SK-N-SH (cell line): ENCODE measurements around the gene MYOCD. TPM values are rescaled to one million over a fixed set of nuclear protein-coding genes. Genes with fewer than 3 reads are reported as not detected.

Experiments used
- CTCF ChIA-PET: fragments of 300-600, 350-600 bp; formaldehyde crosslinking; extraction: SDS; loops from one replicate; lab custom pipeline; 2021; lab: Yijun Ruan, JAX
- POLR2A ChIA-PET: fragments of 350-600 bp; sonication (Branson Sonifier 250); formaldehyde crosslinking; extraction: SDS; loops from one replicate; lab custom pipeline; 2020; ENCODE audit warnings: antibody characterized with exemption, inconsistent platforms; lab: Yijun Ruan, JAX
- DNase-seq: peaks from one replicate; pipeline ENCODE4 v3.0.0; 2012
- H2AFZ ChIP-seq: fragments of 200-600 bp; sonication (generic); 2 replicates; pipeline ENCODE4 v1.8.1; 2016; ENCODE audit warnings: antibody characterized with exemption, mild to moderate bottlenecking, low read depth
- H3F3A ChIP-seq: fragments of 200-600 bp; sonication (generic); replicated peaks from 2 replicates; pipeline ENCODE3; 2016; ENCODE audit warnings: antibody characterized with exemption, mild to moderate bottlenecking; ENCODE audit not compliant: insufficient read depth
- H3K27ac ChIP-seq, 2 experiments: fragments of 200-500 bp in 1 of 2; fragments of 200-600 bp in 1 of 2; sonication (Bioruptor generic) in 1 of 2; sonication (generic), shearing (Covaris generic) in 1 of 2; 2 replicates each; pipeline versions ENCODE4 v1.5.1 to v1.6.1; 2014 to 2016; ENCODE audit warnings: low read depth in 2 of 2, inconsistent platforms in 1 of 2, low read length in 1 of 2, mild to moderate bottlenecking in 1 of 2, mixed read lengths in 1 of 2
- H3K27me3 ChIP-seq: fragments of 200-600 bp; sonication (generic), shearing (Covaris generic); 2 replicates; pipeline ENCODE4 v1.6.1; 2016; ENCODE audit warnings: mixed run types; ENCODE audit not compliant: insufficient read depth
- H3K36me3 ChIP-seq, 2 experiments: fragments of 200-500 bp in 1 of 2; fragments of 200-600 bp in 1 of 2; sonication (Bioruptor generic) in 1 of 2; sonication (generic) in 1 of 2; replicated peaks in 1 of 2; 2 replicates each; pipeline versions ENCODE3 to v1.5.1; 2014 to 2016; ENCODE audit warnings: low read length in 1 of 2, mild to moderate bottlenecking in 1 of 2; ENCODE audit not compliant: insufficient read depth in 2 of 2, control insufficient read depth in 1 of 2
- H3K4me1 ChIP-seq, 2 experiments: fragments of 200-500 bp in 1 of 2; fragments of 200-600 bp in 1 of 2; sonication (Bioruptor generic) in 1 of 2; sonication (generic), shearing (Covaris generic) in 1 of 2; 2 replicates each; pipeline versions ENCODE4 v1.5.1 to v1.6.1; 2014 to 2016; ENCODE audit warnings: low read depth in 1 of 2, low read length in 1 of 2, mixed run types in 1 of 2; ENCODE audit not compliant: insufficient read depth in 2 of 2, control insufficient read depth in 1 of 2
- H3K4me2 ChIP-seq: fragments of 200-600 bp; sonication (generic), shearing (Covaris generic); 2 replicates; pipeline ENCODE4 v1.6.1; 2017; ENCODE audit warnings: mixed run types
- H3K4me3 ChIP-seq, 2 experiments: fragments of 200-500 bp in 1 of 2; fragments of 200-600 bp in 1 of 2; sonication (Bioruptor generic) in 1 of 2; sonication (generic), shearing (Covaris generic) in 1 of 2; 2 replicates each; pipeline versions ENCODE4 v1.5.1 to v1.8.1; 2014 to 2016; ENCODE audit warnings: low read depth in 2 of 2, inconsistent platforms in 1 of 2, low read length in 1 of 2, mild to moderate bottlenecking in 1 of 2, mixed read lengths in 1 of 2, moderate library complexity in 1 of 2
- H3K79me2 ChIP-seq: fragments of 200-600 bp; sonication (generic); 2 replicates; pipeline ENCODE4 v1.8.1; 2017; ENCODE audit warnings: mild to moderate bottlenecking; ENCODE audit not compliant: insufficient read depth
- H3K9ac ChIP-seq: fragments of 200-600 bp; sonication (generic); 2 replicates; pipeline ENCODE4 v1.6.1; 2017; ENCODE audit warnings: mixed run types
- H3K9me2 ChIP-seq: fragments of 200-600 bp; sonication (generic); 2 replicates; pipeline ENCODE4 v1.6.1; 2017; ENCODE audit warnings: mixed run types
- H3K9me3 ChIP-seq: fragments of 200-600 bp; sonication (generic); 2 replicates; pipeline ENCODE4 v1.6.1; 2017; ENCODE audit warnings: mixed run types, mild to moderate bottlenecking, moderate library complexity
- H4K20me1 ChIP-seq: fragments of 200-600 bp; sonication (generic); 2 replicates; pipeline ENCODE4 v1.6.1; 2017; ENCODE audit warnings: mild to moderate bottlenecking, mixed run types; ENCODE audit not compliant: insufficient read depth
- CHD2 ChIP-seq: fragments of 150-350 bp; IDR thresholded peaks from 2 replicates; pipeline ENCODE4 v1.6.1; 2018; ENCODE audit warnings: low read length; ENCODE audit not compliant: partially characterized antibody
- ELF1 ChIP-seq: IDR thresholded peaks from 2 replicates; pipeline ENCODE4 v1.4.0; 2012
- EP300 ChIP-seq, 2 experiments: IDR thresholded peaks; 2 replicates each; pipeline versions ENCODE4 v1.4.0 to v1.6.1; 2012; ENCODE audit warnings: borderline replicate concordance in 1 of 2, low read depth in 1 of 2, low read length in 1 of 2
- EZH2phosphoT487 ChIP-seq: fragments of 200-600 bp; sonication (generic); IDR thresholded peaks from 2 replicates; pipeline ENCODE4 v1.6.1; 2017; ENCODE audit warnings: low read depth, mixed run types, mild to moderate bottlenecking, antibody characterized with exemption, moderate library complexity, borderline replicate concordance
- FOSL2 ChIP-seq: IDR thresholded peaks from 2 replicates; pipeline ENCODE4 v1.4.0; 2012; ENCODE audit warnings: low read depth, mild to moderate bottlenecking, moderate library complexity, borderline replicate concordance
- FOXM1 ChIP-seq: IDR thresholded peaks from 2 replicates; pipeline ENCODE4 v1.4.0; 2012; ENCODE audit warnings: low read depth, mild to moderate bottlenecking
- GATA2 ChIP-seq: sonication (generic); formaldehyde crosslinking; IDR thresholded peaks from 2 replicates; pipeline ENCODE4 v1.5.0; 2020; ENCODE audit warnings: mild to moderate bottlenecking, missing genetic modification reagents
- JUND ChIP-seq: IDR thresholded peaks from 2 replicates; pipeline ENCODE4 v1.4.0; 2012
- MEF2A ChIP-seq: IDR thresholded peaks from 2 replicates; pipeline ENCODE4 v1.4.0; 2012; ENCODE audit warnings: low read depth, borderline replicate concordance
- MXI1 ChIP-seq: IDR thresholded peaks from 2 replicates; pipeline ENCODE4 v1.6.1; 2012; ENCODE audit warnings: mild to moderate bottlenecking, low read depth, low read length, improper control_type of control experiment
- NRF1 ChIP-seq: IDR thresholded peaks from 2 replicates; pipeline ENCODE4 v1.6.1; 2012; ENCODE audit warnings: low read depth, mild to moderate bottlenecking, low read length
- RFX5 ChIP-seq: IDR thresholded peaks from 2 replicates; pipeline ENCODE4 v1.6.1; 2012; ENCODE audit warnings: mild to moderate bottlenecking, improper control_type of control experiment, low read length
- RXRA ChIP-seq: IDR thresholded peaks from 2 replicates; pipeline ENCODE4 v1.4.0; 2012; ENCODE audit warnings: low read depth, mild to moderate bottlenecking, borderline replicate concordance
- SMC3 ChIP-seq: IDR thresholded peaks from 2 replicates; pipeline ENCODE4 v1.6.1; 2012; ENCODE audit warnings: low read depth, low read length, improper control_type of control experiment
- TAF1 ChIP-seq: IDR thresholded peaks from 2 replicates; pipeline ENCODE4 v1.6.1; 2012; ENCODE audit warnings: low read depth, mild to moderate bottlenecking, low read length, moderate library complexity, borderline replicate concordance
- TCF12 ChIP-seq: IDR thresholded peaks from 2 replicates; pipeline ENCODE4 v1.4.0; 2012
- YY1 ChIP-seq: IDR thresholded peaks from 2 replicates; pipeline ENCODE4 v1.4.0; 2012; ENCODE audit warnings: low read depth, mild to moderate bottlenecking
- WGBS: methylation state at CpG from one replicate; pipeline ENCODE4 v1.1.6; 2017; ENCODE audit warnings: low lambda C conversion rate; 5-methylcytosine and 5-hydroxymethylcytosine counted together
- polyA plus RNA-seq, 3 experiments: library from polyadenylated mRNA; depleted of rRNA; stranded (reverse); fragments of >200 nt; gene quantifications; 2 replicates each; pipeline ENCODE4 v1.2.3, GENCODE V29; 2012
- TF ChIP-seq, protein P1 (sequence below): fragments of 200-600 bp; sonication (generic); IDR thresholded peaks from 2 replicates; pipeline ENCODE4 v1.6.1; 2017; ENCODE audit warnings: antibody characterized with exemption, mild to moderate bottlenecking, moderate library complexity
- TF ChIP-seq, protein P2 (sequence below): fragments of 150-350 bp; IDR thresholded peaks from 2 replicates; pipeline ENCODE4 v1.6.1; 2017; ENCODE audit warnings: antibody characterized with exemption, low read length, low read depth, borderline replicate concordance
- TF ChIP-seq, protein P3 (sequence below): IDR thresholded peaks from 2 replicates; pipeline ENCODE4 v1.4.0; 2012; ENCODE audit warnings: low read depth, borderline replicate concordance
- TF ChIP-seq, protein P4 (sequence below): fragments of 150-350 bp; IDR thresholded peaks from 2 replicates; pipeline ENCODE4 v1.6.1; 2016; ENCODE audit warnings: mild to moderate bottlenecking, low read depth, low read length
- TF ChIP-seq, protein P5 (sequence below): IDR thresholded peaks from 2 replicates; pipeline ENCODE4 v1.6.1; 2012; ENCODE audit warnings: mild to moderate bottlenecking, low read depth, low read length, moderate library complexity

MYOCD gene
- polyA plus RNA-seq, 1 of the 3 experiments (the other 2 are of a cell fraction): not detected

DNA sequence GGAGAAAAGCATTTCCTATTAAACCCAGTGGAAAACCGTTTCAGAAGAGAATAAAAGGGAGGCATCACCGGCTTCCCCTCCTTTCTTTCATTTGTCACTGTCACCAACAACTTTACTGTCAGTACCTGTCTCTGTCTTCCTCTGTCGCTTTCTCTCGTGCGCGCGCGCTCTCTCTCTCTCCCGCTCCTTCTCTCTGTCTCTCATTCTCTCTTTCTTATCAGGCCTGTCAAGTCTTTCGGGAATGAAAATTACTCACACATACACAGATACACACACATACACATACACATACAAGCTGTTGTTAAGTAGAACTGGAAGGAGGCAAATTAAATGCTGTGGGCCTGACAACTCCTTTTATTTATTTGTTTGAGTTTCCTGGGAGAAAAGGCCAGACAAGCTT, 17.6 kb downstream of the MYOCD start (continued):
- TF ChIP-seq, protein P1, sequence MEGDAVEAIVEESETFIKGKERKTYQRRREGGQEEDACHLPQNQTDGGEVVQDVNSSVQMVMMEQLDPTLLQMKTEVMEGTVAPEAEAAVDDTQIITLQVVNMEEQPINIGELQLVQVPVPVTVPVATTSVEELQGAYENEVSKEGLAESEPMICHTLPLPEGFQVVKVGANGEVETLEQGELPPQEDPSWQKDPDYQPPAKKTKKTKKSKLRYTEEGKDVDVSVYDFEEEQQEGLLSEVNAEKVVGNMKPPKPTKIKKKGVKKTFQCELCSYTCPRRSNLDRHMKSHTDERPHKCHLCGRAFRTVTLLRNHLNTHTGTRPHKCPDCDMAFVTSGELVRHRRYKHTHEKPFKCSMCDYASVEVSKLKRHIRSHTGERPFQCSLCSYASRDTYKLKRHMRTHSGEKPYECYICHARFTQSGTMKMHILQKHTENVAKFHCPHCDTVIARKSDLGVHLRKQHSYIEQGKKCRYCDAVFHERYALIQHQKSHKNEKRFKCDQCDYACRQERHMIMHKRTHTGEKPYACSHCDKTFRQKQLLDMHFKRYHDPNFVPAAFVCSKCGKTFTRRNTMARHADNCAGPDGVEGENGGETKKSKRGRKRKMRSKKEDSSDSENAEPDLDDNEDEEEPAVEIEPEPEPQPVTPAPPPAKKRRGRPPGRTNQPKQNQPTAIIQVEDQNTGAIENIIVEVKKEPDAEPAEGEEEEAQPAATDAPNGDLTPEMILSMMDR: no peak
- TF ChIP-seq, protein P2, sequence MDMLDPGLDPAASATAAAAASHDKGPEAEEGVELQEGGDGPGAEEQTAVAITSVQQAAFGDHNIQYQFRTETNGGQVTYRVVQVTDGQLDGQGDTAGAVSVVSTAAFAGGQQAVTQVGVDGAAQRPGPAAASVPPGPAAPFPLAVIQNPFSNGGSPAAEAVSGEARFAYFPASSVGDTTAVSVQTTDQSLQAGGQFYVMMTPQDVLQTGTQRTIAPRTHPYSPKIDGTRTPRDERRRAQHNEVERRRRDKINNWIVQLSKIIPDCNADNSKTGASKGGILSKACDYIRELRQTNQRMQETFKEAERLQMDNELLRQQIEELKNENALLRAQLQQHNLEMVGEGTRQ: no peak
- TF ChIP-seq TCF12: no peak
- no peak for TF ChIP-seq SMC3
- TF ChIP-seq, protein P3, sequence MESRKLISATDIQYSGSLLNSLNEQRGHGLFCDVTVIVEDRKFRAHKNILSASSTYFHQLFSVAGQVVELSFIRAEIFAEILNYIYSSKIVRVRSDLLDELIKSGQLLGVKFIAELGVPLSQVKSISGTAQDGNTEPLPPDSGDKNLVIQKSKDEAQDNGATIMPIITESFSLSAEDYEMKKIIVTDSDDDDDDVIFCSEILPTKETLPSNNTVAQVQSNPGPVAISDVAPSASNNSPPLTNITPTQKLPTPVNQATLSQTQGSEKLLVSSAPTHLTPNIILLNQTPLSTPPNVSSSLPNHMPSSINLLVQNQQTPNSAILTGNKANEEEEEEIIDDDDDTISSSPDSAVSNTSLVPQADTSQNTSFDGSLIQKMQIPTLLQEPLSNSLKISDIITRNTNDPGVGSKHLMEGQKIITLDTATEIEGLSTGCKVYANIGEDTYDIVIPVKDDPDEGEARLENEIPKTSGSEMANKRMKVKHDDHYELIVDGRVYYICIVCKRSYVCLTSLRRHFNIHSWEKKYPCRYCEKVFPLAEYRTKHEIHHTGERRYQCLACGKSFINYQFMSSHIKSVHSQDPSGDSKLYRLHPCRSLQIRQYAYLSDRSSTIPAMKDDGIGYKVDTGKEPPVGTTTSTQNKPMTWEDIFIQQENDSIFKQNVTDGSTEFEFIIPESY: no peak
- no peak for TF ChIP-seq EP300 (IDR thresholded peaks at IDR 0.05; ENCODE audit: borderline replicate concordance in 1 of 2, low read depth in 1 of 2, low read length in 1 of 2)
- TF ChIP-seq GATA2 (CRISPR knock-in tag): no peak
- no peak for TF ChIP-seq TAF1
- no peak for TF ChIP-seq RXRA
- TF ChIP-seq RFX5: no peak

DNA sequence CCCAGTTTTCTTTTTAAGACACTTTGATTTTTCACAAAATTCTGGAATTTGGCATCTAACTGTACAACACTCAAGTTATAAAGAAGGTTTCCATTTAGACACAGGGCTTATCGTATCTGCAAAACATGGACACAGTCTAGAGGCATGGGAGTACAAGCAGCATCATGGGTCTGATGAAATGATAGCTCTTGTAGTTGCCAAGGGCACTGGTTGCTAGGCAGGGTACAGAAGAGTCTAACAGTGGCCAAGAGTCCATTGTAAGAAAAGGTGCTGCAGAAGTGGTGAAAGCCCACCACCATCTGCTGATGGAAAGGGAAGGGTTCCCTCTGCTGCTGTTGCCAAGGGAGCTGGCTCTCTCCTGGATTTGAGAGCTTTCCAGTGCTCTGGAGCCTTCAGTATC, 20.8 kb downstream of the MYOCD start:
- ChIA-PET POLR2A (no interaction called here), CTCF (no interaction called here)
- Histone ChIP-seq H2AFZ (no peak overlapping the region), H3K9me2 (no peaks in the 10 kb centered on the region), H3F3A (no peaks in the 10 kb centered on the region), H3K79me2 (no peaks in the 10 kb centered on the region), H3K9ac (no peak overlapping the region), H3K27me3 (peaks cover 16% of the 10 kb centered on the region), H3K4me3 (no peak overlapping the region), H3K36me3 (no peaks in the 10 kb centered on the region), H3K4me1 (no peaks in the 10 kb centered on the region), H4K20me1 (no peaks in the 10 kb centered on the region), H3K9me3 (no peaks in the 10 kb centered on the region), H3K27ac (no peak overlapping the region), H3K4me2 (no peak overlapping the region)
- 0% methylated on average over 1 of the region's 1 CpG for WGBS
- DNase-seq: no peak
- TF ChIP-seq MEF2A (no peak), FOSL2 (no peak), CHD2 (no peak), MXI1 (no peak), SMC3 (no peak), ELF1 (no peak), EZH2phosphoT487 (no peak), RXRA (no peak), RFX5 (no peak), NRF1 (no peak), FOXM1 (no peak), YY1 (no peak), JUND (no peak)
- TF ChIP-seq, protein P4, sequence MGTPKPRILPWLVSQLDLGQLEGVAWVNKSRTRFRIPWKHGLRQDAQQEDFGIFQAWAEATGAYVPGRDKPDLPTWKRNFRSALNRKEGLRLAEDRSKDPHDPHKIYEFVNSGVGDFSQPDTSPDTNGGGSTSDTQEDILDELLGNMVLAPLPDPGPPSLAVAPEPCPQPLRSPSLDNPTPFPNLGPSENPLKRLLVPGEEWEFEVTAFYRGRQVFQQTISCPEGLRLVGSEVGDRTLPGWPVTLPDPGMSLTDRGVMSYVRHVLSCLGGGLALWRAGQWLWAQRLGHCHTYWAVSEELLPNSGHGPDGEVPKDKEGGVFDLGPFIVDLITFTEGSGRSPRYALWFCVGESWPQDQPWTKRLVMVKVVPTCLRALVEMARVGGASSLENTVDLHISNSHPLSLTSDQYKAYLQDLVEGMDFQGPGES: no peak
- TF ChIP-seq, protein P5, sequence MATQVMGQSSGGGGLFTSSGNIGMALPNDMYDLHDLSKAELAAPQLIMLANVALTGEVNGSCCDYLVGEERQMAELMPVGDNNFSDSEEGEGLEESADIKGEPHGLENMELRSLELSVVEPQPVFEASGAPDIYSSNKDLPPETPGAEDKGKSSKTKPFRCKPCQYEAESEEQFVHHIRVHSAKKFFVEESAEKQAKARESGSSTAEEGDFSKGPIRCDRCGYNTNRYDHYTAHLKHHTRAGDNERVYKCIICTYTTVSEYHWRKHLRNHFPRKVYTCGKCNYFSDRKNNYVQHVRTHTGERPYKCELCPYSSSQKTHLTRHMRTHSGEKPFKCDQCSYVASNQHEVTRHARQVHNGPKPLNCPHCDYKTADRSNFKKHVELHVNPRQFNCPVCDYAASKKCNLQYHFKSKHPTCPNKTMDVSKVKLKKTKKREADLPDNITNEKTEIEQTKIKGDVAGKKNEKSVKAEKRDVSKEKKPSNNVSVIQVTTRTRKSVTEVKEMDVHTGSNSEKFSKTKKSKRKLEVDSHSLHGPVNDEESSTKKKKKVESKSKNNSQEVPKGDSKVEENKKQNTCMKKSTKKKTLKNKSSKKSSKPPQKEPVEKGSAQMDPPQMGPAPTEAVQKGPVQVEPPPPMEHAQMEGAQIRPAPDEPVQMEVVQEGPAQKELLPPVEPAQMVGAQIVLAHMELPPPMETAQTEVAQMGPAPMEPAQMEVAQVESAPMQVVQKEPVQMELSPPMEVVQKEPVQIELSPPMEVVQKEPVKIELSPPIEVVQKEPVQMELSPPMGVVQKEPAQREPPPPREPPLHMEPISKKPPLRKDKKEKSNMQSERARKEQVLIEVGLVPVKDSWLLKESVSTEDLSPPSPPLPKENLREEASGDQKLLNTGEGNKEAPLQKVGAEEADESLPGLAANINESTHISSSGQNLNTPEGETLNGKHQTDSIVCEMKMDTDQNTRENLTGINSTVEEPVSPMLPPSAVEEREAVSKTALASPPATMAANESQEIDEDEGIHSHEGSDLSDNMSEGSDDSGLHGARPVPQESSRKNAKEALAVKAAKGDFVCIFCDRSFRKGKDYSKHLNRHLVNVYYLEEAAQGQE: no peak
- TF ChIP-seq, protein P2: no peak
